RWPE1 (cell line): ENCODE measurements around the gene SMIM45.

ENCODE experiments used
- CTCF ChIA-PET: fragments of 350-600 bp; sonication (Branson Sonifier 250); formaldehyde crosslinking; extraction: SDS; loops from one replicate; lab custom pipeline; 2021; lab: Yijun Ruan, JAX
- POLR2A ChIA-PET: fragments of 400-600 bp; formaldehyde crosslinking; extraction: SDS; loops from one replicate; lab custom pipeline; 2020; ENCODE audit warnings: antibody characterized with exemption; ENCODE audit not compliant: low non-redundant PET; lab: Yijun Ruan, JAX
- DNase-seq: peaks from one replicate; pipeline ENCODE4 v3.0.0; 2012; ENCODE audit warnings: low spot score
- H3K27ac ChIP-seq: fragments of 450-650 bp; 2 replicates; pipeline ENCODE4 v1.5.1; 2017
- TF ChIP-seq, protein P1 (sequence below): fragments of 450-650 bp; conservative IDR thresholded peaks from 2 replicates; pipeline ENCODE4 v1.5.1; 2017; ENCODE audit warnings: low read depth, mild to moderate bottlenecking

The SMIM45 gene

DNA sequence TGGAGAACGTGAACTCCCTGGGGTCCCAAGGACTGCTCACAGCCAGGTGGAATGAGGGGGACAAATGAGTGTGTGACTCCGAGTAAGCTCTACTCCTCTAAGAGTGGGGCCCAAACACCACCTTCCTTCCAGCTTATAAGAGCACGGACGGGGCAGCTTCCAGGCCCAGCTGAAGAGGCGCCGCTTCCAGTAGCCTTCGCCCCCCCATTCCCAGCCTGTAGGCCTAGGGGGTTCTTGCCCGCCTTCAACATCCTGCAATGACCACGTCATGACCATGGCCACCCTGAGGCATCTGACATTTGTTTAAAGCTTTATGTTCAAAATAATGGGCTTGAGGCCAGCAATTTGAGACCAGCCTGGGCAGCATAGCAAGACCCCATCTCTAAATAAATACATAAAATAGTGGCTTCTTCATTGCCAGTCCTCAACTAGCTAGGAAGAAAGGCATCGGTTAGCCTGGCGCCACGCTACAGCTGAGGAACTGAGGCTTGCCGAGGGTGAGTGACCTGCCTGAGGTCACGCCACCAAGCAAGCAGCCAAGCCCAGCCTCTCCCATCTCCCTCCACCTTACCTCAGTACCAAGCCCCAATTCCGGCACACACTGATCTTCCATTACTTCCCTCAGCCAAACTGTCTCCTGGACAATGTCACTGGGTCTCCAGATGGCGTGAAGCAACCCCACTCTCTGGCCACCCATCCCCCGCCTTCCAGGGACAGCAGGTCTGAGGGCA, 17.5 kb upstream of the SMIM45 start:
- CTCF ChIA-PET = no interaction called here
- no peak for DNase-seq
- peak overlapping the region; percentile 39; the same call in 1 of the 2 replicates for H3K27ac ChIP-seq
- POLR2A ChIA-PET = no interaction called here
- TF ChIP-seq, protein P1, sequence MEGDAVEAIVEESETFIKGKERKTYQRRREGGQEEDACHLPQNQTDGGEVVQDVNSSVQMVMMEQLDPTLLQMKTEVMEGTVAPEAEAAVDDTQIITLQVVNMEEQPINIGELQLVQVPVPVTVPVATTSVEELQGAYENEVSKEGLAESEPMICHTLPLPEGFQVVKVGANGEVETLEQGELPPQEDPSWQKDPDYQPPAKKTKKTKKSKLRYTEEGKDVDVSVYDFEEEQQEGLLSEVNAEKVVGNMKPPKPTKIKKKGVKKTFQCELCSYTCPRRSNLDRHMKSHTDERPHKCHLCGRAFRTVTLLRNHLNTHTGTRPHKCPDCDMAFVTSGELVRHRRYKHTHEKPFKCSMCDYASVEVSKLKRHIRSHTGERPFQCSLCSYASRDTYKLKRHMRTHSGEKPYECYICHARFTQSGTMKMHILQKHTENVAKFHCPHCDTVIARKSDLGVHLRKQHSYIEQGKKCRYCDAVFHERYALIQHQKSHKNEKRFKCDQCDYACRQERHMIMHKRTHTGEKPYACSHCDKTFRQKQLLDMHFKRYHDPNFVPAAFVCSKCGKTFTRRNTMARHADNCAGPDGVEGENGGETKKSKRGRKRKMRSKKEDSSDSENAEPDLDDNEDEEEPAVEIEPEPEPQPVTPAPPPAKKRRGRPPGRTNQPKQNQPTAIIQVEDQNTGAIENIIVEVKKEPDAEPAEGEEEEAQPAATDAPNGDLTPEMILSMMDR = no peak

DNA sequence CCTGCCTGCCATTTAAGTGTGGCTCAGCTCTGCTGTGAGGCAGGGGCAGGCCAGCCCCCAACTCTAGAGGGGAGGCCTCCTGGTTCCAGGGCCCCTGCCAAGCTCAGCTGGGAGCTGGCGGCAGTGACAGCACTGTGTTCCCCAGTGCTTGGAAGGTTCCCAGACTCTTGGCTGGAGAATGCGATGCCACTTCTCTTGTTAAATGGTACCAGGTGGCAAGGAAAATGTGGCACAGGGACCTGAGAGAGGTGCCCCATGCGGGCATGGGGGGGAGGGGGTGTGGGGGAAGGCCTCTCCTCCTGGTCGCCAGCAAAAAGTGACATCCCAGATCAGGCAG, 17.0 kb upstream of the SMIM45 start:
- no peak for DNase-seq
- CTCF ChIA-PET = no interaction called here
- POLR2A ChIA-PET = no interaction called here
- peak overlapping the region; percentile 39; the same call in 1 of the 2 replicates for H3K27ac ChIP-seq
- TF ChIP-seq, protein P1 = no peak

DNA sequence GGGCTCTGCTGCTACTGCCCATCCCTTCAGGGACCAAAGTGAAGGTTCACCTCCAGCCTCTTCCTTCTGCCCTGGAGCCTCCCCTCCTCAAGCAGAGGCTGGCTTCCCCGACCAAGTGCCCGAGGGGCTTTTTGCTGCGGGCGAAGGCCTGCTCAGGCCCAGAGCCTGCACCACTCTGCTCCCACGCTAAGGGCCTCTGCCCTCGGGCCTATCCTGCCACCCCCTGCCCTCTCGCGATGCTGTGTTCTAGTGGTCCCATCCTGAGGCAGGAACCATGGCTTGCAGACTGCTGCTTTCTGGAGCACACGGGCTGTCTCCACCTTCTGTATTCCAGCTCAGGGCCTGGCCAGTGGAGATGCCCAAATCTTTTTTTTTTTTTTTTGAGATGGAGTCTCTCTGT, 16.4 kb upstream of the SMIM45 start:
- CTCF ChIA-PET = no interaction called here
- TF ChIP-seq, protein P1 = no peak
- POLR2A ChIA-PET = no interaction called here
- no peak for DNase-seq
- peak overlapping the region; percentile 39 for H3K27ac ChIP-seq

DNA sequence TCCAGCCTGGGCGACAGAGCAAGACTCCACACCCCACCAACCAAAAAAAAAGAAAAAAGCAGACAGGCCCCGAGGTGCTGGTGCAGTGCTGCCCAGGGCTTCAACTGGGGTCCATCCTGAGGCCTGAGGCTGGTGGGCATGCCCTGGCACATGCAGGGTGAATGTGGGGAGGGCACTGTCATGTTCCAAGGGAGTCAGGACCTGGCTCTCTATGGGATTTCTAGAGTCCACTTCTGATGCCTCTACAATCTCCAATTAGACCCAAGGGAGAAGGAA, 15.1 kb upstream of the SMIM45 start:
- TF ChIP-seq, protein P1 = no peak
- ChIA-PET CTCF (no interaction called here), POLR2A (no interaction called here)
- H3K27ac ChIP-seq = peak overlapping the region; percentile 39
- no peak for DNase-seq

DNA sequence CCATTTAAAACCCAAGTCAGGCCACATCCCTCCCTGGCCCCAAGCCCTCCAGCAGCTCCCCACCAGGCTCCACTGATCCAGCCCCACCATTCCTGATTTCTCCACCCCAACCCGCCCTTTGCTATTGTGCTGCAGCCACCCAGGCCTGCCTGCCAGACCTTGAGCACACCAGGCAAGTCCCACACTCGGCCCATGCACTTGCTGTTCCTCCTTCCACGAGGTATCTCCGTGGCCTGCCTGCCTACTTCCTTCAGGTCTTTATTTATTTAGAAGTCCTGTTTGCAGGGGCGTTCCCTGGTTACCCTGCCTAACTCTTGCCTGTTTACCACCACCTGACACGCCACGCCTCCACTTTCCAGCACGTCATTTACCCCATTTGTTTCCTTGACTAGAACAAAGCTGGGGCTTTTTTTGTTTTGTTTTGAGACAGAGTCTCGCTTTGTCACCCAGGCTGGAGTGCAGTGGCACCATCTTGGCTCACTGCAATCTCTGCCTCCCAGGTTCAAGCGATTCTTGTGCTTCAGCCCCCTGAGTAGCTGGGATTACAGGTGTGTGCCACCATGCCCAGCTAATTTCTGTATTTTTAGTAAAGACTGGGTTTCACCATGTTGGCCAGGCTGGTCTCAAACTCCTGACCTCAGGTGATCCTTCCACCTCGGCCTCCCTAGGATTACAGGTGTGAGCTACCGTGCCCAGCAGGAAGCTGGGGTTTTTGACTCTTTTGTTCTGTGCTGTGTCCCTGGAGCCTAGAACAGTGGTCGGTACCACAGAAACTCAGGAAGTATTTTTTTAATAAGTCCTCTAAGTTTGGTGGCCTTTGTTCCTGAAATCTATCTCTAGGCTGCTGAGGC, 11.7 kb upstream of the SMIM45 start:
- ChIA-PET POLR2A (no interaction called here), CTCF (interaction anchor here (0.7 to 1.7 kb wide), 7 partner anchors 15 to 1829 kb away, joined by 3 to 7 read pairs (median 4); partner anchors contain the start of gene MEI1)
- H3K27ac ChIP-seq = peak overlapping the region; percentile 80
- no peak for DNase-seq
- TF ChIP-seq, protein P1 = no peak

DNA sequence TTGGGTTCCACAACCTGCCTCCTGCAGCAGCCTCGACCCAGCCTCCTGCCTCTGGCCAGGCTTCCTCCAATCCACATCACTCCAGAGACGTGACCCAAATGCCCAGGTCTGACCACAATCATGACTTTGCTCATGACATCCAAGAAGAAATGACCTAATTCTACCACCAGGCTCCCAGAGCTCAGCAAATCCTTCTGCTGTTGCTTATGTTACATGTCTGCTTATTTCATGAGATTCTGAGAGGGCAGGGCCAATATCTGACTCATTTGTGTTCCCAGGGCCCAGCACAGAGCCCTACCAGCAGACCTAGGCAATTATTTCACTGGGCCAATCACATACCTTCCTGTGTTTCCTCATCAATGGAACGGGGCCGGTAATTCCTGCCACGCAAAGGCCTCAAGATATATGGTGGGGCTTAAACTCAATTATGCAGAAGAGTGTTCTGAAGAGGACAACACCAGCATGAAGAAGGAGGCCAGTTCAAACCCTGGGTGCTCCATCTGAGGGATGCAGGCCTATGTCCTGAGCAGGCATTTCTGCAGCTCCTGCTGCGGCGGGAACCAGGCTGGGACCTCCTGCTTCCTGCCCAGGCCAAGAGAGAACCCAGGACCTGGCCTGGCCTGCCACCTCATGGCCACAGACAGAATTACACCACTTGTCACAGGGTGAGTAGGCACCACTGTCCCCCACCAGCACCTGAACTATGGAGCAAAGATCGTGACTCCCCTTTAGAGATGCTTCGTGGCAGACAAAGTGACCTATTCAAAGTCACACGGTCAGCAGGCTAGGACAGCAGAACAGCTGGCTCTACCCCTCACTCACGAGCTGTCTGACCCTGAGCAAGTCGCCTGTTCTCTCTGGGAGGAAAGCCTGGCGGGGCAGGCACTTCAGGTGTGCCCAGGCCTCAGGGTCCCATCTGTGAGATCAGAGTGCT, 10.9 kb upstream of the SMIM45 start:
- TF ChIP-seq, protein P1 = peak; percentile 80
- peak overlapping the region; percentile 80 for H3K27ac ChIP-seq
- CTCF ChIA-PET = interaction anchor here (0.6 to 1.7 kb wide), 10 partner anchors 16 to 1828 kb away, joined by 3 to 7 read pairs (median 4); partner anchors contain the start of gene MEI1

More for the DNA sequence above, 10.9 kb upstream of the SMIM45 start:
- DNase-seq = peak; percentile 46
- POLR2A ChIA-PET = no interaction called here
